ENCODE measurements around the gene RNF5.
"Not testable (repeated sequence)": the region's sequence is repeated elsewhere in the genome, so short reads cannot be mapped to it uniquely, and the experiment has no call there.

The RNF5 gene

GRCh38 chr6:32194825-32195651 lies 16.8 kb downstream of the RNF5 start:
- DNase-seq, result peak; percentile 77 to 82
- no peak for TF ChIP-seq GATA1 (IDR thresholded peaks at IDR 0.05; ENCODE audit: low read depth, low read length)
- TF ChIP-seq POLR2A (IDR thresholded peaks at IDR 0.05; ENCODE audit: low read length), result peak; percentile 83

- TF ChIP-seq POLR2A (IDR thresholded peaks at IDR 0.05; ENCODE audit: low read length), result no peak
- no peak for TF ChIP-seq GATA1 (IDR thresholded peaks at IDR 0.05; ENCODE audit: low read depth, low read length)
- DNase-seq, result peak; percentile 100
Measured at GRCh38 chr6:32195652-32195901, 17.4 kb downstream of the RNF5 start.

- no peak for TF ChIP-seq GATA1 (IDR thresholded peaks at IDR 0.05; ENCODE audit: low read depth, low read length)
- TF ChIP-seq POLR2A (IDR thresholded peaks at IDR 0.05; ENCODE audit: low read length), result peak; percentile 96
- peak; percentile 78 for DNase-seq
Measured at GRCh38 chr6:32195902-32196681, 17.9 kb downstream of the RNF5 start.

- no peak for TF ChIP-seq POLR2A (IDR thresholded peaks at IDR 0.05; ENCODE audit: low read length)
- no peak for TF ChIP-seq GATA1 (IDR thresholded peaks at IDR 0.05; ENCODE audit: low read depth, low read length)
- DNase-seq, result peak; percentile 67 to 76
Measured at GRCh38 chr6:32196682-32197616, 18.7 kb downstream of the RNF5 start.

- no peak for TF ChIP-seq GATA1 (IDR thresholded peaks at IDR 0.05; ENCODE audit: low read depth, low read length)
- TF ChIP-seq POLR2A (IDR thresholded peaks at IDR 0.05; ENCODE audit: low read length), result no peak
- DNase-seq, result no peak
Measured at GRCh38 chr6:32198345-32198696, 20.1 kb downstream of the RNF5 start.

GRCh38 chr6:32198866-32199265 lies 20.7 kb downstream of the RNF5 start:
- no peak for TF ChIP-seq GATA1 (IDR thresholded peaks at IDR 0.05; ENCODE audit: low read depth, low read length)
- no peak for TF ChIP-seq POLR2A (IDR thresholded peaks at IDR 0.05; ENCODE audit: low read length)
- DNase-seq, result no peak

GRCh38 chr6:32200711-32201475 lies 22.7 kb downstream of the RNF5 start:
- no peak for DNase-seq
- TF ChIP-seq POLR2A (IDR thresholded peaks at IDR 0.05; ENCODE audit: low read length) (no peak), GATA1 (IDR thresholded peaks at IDR 0.05; ENCODE audit: low read depth, low read length) (no peak)

- no peak for DNase-seq
- no peak for TF ChIP-seq GATA1 (IDR thresholded peaks at IDR 0.05; ENCODE audit: low read depth, low read length)
- no peak for TF ChIP-seq POLR2A (IDR thresholded peaks at IDR 0.05; ENCODE audit: low read length)
Measured at GRCh38 chr6:32202186-32202585, 24.0 kb downstream of the RNF5 start.

GRCh38 chr6:32203426-32204267 lies 25.4 kb downstream of the RNF5 start:
- DNase-seq, result no peak

GRCh38 chr6:32204268-32204715 lies 26.1 kb downstream of the RNF5 start:
- no peak for DNase-seq
- TF ChIP-seq GATA1 (IDR thresholded peaks at IDR 0.05; ENCODE audit: low read depth, low read length) (no peak), POLR2A (IDR thresholded peaks at IDR 0.05; ENCODE audit: low read length) (no peak)

More at GRCh38 chr6:32203426-32204267, 25.4 kb downstream of the RNF5 start:
- TF ChIP-seq POLR2A (IDR thresholded peaks at IDR 0.05; ENCODE audit: low read length), result no peak
- TF ChIP-seq GATA1 (IDR thresholded peaks at IDR 0.05; ENCODE audit: low read depth, low read length), result no peak

GRCh38 chr6:32208996-32209395 lies 30.8 kb downstream of the RNF5 start:
- DNase-seq, result no peak
- TF ChIP-seq POLR2A (IDR thresholded peaks at IDR 0.05; ENCODE audit: low read length), result no peak
- no peak for TF ChIP-seq GATA1 (IDR thresholded peaks at IDR 0.05; ENCODE audit: low read depth, low read length)

- no peak for TF ChIP-seq POLR2A (IDR thresholded peaks at IDR 0.05; ENCODE audit: low read length)
- TF ChIP-seq GATA1 (IDR thresholded peaks at IDR 0.05; ENCODE audit: low read depth, low read length), result no peak
- no peak for DNase-seq
Measured at GRCh38 chr6:32210191-32210601, 32.0 kb downstream of the RNF5 start.

GRCh38 chr6:32211432-32211831 lies 33.2 kb downstream of the RNF5 start:
- DNase-seq, result not testable (repeated sequence)

Data from erythroblast (primary cell).